Activated CD4-positive, alpha-beta T cell treated with anti-CD3 and anti-CD28 coated beads, Interleukin-2, amount 10 ng/mL, durations not matched to agents 24 days and 14 days (primary cell): Measurements from ENCODE around the gene MEGF6. TPM values are rescaled to one million over a fixed set of nuclear protein-coding genes. Genes with fewer than 3 reads are reported as not detected.

Experiments
- DNase-seq: peaks from one replicate; pipeline ENCODE4 v3.0.0; 2022
- H3K27ac Mint-ChIP-seq: one replicate; pipeline ENCODE4 v1.8.0; 2022; ENCODE audit warnings: mild to moderate bottlenecking, mixed read lengths
- H3K27me3 Mint-ChIP-seq: one replicate; pipeline ENCODE4 v1.8.0; 2022; ENCODE audit warnings: mixed read lengths
- H3K36me3 Mint-ChIP-seq: one replicate; pipeline ENCODE4 v1.8.0; 2022; ENCODE audit warnings: low read depth, mild to moderate bottlenecking, mixed read lengths
- H3K4me1 Mint-ChIP-seq: one replicate; pipeline ENCODE4 v1.8.0; 2021; ENCODE audit warnings: mixed read lengths
- H3K4me3 Mint-ChIP-seq: one replicate; pipeline ENCODE4 v1.8.0; 2022; ENCODE audit warnings: mild to moderate bottlenecking, moderate library complexity, mixed read lengths
- H3K9me3 Mint-ChIP-seq: one replicate; pipeline ENCODE4 v1.8.0; 2021; ENCODE audit warnings: mixed read lengths
- intact Hi-C: fragments of 100-400 bp; cut with micrococcal nuclease; formaldehyde crosslinking; loops from one replicate; pipeline ENCODE4 v1.15.1; 2023
- total RNA-seq: library from RNA; stranded (reverse); gene quantifications from 2 replicates; pipeline ENCODE4 v1.2.3, GENCODE V29; 2022

The MEGF6 gene, protein sequence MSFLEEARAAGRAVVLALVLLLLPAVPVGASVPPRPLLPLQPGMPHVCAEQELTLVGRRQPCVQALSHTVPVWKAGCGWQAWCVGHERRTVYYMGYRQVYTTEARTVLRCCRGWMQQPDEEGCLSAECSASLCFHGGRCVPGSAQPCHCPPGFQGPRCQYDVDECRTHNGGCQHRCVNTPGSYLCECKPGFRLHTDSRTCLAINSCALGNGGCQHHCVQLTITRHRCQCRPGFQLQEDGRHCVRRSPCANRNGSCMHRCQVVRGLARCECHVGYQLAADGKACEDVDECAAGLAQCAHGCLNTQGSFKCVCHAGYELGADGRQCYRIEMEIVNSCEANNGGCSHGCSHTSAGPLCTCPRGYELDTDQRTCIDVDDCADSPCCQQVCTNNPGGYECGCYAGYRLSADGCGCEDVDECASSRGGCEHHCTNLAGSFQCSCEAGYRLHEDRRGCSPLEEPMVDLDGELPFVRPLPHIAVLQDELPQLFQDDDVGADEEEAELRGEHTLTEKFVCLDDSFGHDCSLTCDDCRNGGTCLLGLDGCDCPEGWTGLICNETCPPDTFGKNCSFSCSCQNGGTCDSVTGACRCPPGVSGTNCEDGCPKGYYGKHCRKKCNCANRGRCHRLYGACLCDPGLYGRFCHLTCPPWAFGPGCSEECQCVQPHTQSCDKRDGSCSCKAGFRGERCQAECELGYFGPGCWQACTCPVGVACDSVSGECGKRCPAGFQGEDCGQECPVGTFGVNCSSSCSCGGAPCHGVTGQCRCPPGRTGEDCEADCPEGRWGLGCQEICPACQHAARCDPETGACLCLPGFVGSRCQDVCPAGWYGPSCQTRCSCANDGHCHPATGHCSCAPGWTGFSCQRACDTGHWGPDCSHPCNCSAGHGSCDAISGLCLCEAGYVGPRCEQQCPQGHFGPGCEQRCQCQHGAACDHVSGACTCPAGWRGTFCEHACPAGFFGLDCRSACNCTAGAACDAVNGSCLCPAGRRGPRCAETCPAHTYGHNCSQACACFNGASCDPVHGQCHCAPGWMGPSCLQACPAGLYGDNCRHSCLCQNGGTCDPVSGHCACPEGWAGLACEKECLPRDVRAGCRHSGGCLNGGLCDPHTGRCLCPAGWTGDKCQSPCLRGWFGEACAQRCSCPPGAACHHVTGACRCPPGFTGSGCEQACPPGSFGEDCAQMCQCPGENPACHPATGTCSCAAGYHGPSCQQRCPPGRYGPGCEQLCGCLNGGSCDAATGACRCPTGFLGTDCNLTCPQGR (N-terminal part only)
- total RNA-seq = 1.7 and 2.1 TPM in 2 replicates

DNA sequence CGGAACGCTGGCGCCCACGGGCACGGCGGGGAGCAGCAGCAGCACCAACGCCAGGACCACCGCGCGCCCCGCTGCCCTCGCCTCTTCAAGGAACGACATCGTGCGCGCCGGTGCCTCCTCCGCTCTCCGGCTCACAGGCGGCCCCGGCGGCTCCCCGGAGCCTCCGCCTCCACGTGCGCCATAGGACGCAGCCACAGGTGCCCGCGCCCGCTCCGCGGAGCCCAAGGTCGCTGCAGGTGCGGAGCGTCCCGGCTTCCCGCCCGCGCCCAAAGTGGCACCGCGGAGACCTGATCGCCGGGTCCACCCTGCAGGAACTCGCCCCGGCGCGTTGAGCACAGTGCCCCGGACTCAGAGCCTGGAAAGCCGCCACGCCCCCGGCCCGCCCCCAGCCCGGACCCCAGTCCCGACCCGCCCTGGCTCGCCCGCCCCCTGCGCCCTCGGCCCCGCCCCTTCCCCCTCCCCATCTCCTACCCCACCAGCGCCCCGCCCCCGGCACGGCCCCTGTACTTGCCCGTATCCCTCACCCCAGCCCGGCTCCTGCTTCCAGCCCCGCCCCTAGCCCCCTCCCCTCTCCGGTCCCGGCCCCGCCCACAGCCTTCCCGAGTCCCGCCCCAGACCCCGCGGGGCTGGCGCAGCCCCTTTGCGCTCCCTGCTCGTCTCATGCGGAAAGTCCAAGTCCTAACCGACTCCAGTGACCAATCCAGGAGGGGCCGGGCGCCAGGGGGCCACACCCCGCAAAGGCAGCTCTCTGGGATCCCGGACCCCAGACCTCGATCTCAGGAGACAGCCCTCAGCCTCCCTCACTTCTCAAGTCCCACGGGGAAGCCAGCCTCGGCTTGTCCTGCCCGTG lies at the start of gene MEGF6:
TSS of gene MEGF6 (minus strand) at position 339 of the 850 bp plus-strand sequence. CDS start at position 99, 240 bp downstream.
- Mint-ChIP-seq H3K36me3 (no peaks in the 10 kb centered on the region), H3K9me3 (no peaks in the 10 kb centered on the region), H3K4me3 (peak within 1 kb of the TSS; percentile 71), H3K27ac (no peak within 1 kb of the TSS), H3K4me1 (no peaks in the 10 kb centered on the region), H3K27me3 (peaks cover 20% of the 10 kb centered on the region)
- DNase-seq = peak; percentile 67
- intact Hi-C loops = no loop called here

DNA sequence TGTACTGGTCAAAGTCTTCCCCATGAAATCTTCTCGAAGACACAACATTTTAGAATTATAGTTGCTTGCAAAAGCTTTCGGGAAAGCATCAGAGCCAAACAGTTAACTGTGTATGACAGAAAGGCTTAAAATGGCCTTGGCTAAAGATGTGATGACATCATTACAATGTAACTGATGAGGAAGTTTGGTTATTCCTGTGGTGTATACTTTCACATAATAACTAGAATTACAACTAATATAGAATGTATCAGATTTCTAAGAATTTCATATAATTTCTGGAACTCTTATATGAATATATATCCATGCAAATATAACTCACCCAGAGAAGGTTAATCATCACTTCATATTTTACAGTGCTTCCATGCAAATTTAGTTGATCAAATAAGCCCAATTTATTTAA lies 49.4 kb upstream of the MEGF6 start:
- intact Hi-C loops = no loop called here
- Mint-ChIP-seq H3K4me3 (no peak overlapping the region), H3K27me3 (peaks cover 14% of the 10 kb centered on the region), H3K27ac (no peak overlapping the region), H3K9me3 (no peaks in the 10 kb centered on the region), H3K36me3 (no peaks in the 10 kb centered on the region), H3K4me1 (no peaks in the 10 kb centered on the region)
- DNase-seq = no peak

DNA sequence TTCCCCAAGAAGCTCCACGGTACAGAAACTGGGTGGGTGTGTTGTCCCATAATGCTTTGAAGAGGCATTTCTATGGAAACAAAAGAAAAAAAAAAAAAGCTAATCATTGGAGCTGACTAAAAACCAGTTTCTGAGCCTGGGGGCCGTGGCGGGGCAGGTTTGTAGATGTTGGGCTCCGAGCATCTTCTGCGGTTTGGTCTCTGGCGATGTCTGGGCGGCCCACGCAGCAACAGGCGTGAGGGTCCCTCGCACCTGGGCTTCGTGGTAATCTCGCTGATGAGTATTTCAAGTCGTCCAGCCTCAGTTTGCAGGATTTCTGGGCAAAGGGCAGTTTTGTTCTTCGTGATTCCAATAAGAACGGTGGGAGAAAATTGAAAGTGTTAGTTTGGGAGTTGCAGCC lies 47.8 kb upstream of the MEGF6 start:
- Mint-ChIP-seq H3K4me1 (no peaks in the 10 kb centered on the region), H3K9me3 (no peaks in the 10 kb centered on the region), H3K36me3 (no peaks in the 10 kb centered on the region), H3K27me3 (peaks cover 30% of the 10 kb centered on the region), H3K4me3 (no peak overlapping the region), H3K27ac (no peak overlapping the region)
- intact Hi-C loops = loop anchor here (10.0 kb wide), 1 partner anchor 66 kb away; no protein-coding TSS in a partner anchor
- DNase-seq = no peak

DNA sequence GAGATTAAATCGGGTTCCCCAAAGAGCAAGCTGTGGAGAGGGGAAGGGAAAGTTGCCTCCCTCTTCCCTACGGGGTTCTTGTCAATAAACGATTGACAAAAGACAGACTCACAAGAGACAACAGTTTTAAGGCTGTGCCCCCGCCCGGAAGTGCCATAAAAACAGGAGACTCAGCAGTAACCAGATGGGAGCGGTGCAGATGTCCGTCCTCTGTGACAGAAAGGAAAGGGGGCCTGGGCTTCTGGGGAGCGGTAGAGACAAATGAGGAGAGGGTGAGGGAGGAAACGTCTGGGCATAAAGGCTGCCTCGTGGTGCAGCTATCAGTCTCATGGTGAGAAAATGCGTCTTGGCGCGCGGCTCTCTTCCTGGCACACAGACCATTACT lies 46.9 kb upstream of the MEGF6 start:
- Mint-ChIP-seq H3K4me1 (no peaks in the 10 kb centered on the region), H3K27me3 (peaks cover 39% of the 10 kb centered on the region), H3K27ac (no peak overlapping the region), H3K36me3 (no peaks in the 10 kb centered on the region), H3K4me3 (no peak overlapping the region), H3K9me3 (no peaks in the 10 kb centered on the region)
- DNase-seq = no peak
- intact Hi-C loops = loop anchor here (10.0 kb wide), 1 partner anchor 67 kb away; no protein-coding TSS in a partner anchor

DNA sequence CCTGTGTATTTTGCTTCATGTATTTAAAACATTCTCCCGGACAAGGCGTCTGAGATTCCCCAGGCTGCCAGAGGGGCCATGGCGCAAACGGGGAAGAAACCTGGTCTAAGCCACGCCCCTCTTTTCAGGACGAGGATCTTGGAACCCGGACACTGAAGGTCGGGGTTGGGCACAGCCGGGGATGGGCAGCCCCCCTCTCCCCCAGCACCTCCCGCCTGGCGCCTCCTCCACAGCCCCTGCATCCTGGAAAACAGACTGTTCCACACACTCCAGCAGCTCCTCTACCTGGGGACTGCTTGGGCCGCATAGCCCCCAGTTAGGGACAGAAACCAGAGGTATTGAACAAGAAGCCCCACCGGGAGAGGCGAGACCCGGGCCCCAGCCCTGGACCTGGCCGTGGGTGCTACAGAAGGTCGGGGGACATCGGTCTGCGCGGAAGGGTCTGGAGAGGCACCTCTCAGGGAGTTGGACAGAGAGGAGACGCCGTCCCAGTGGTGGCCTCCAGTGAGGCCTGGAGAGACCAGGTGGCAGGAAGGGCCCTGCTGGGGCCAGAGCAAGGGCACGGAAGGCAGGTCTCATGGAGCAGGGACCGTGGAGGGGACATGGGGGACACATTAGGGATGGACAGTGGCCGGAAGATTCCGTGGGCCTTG lies 46.4 kb upstream of the MEGF6 start:
- Mint-ChIP-seq H3K4me1 (no peaks in the 10 kb centered on the region), H3K27ac (no peak overlapping the region), H3K27me3 (peaks cover 41% of the 10 kb centered on the region), H3K4me3 (no peak overlapping the region), H3K36me3 (no peaks in the 10 kb centered on the region), H3K9me3 (no peaks in the 10 kb centered on the region)
- DNase-seq = no peak
- intact Hi-C loops = loop anchor here (10.0 kb wide), 1 partner anchor 67 kb away; no protein-coding TSS in a partner anchor

DNA sequence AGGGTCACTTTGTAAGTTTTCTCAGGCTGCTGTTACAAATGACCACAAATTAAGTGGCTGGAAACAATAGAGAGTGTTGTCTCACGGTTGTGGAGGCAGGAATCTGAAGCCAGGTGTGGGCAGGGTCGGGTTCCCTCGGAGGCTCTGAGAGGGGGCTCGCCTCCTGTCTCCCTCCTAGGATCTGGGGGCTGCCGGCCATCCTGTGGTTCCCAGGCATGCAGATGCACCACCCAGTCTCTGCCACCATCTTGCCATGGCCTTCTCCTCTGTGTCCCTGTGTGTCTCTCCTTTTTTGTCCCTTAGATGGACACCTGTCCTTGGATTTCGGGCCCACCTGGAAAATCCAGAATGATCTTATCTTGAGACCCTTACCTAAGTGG lies 45.8 kb upstream of the MEGF6 start:
- H3K4me3 Mint-ChIP-seq = no peak overlapping the region
- H3K9me3 Mint-ChIP-seq = no peaks in the 10 kb centered on the region
- DNase-seq = no peak
- no peak overlapping the region for H3K27ac Mint-ChIP-seq
- peaks cover 41% of the 10 kb centered on the region for H3K27me3 Mint-ChIP-seq
- no peaks in the 10 kb centered on the region for H3K36me3 Mint-ChIP-seq
- H3K4me1 Mint-ChIP-seq = no peaks in the 10 kb centered on the region
- intact Hi-C loops = loop anchor here (10.0 kb wide), 1 partner anchor 68 kb away; no protein-coding TSS in a partner anchor

DNA sequence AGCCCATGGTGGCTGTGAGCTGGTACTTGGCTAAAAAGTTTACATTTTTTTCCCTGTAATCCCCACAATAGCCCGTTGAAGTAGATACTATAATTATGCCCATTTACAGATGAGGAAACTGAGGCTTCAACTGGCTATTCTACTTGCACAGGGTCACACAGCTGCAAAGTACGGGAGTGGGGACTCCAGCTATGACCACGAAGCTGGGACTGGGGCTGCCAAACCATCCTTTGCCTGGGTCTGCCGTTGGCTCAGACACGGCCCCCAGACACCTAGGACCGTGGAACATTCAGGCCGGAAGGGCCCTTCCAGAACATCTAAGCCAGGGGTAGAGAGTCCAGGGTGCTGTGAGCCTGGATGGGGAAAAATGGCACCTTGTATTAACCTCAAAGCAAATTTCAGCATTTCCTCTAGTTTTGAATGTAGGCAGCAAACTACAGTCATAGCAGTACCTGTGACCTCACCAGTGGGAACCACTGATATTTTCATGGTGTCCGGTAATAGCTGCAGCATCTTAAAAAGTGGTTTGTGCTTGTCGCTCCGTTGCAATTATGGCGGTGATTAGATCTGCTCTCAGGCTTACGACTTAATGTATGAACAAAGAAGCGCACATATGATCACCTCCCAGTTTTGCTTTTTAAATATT lies 45.3 kb upstream of the MEGF6 start:
- Mint-ChIP-seq H3K4me1 (no peaks in the 10 kb centered on the region), H3K9me3 (no peaks in the 10 kb centered on the region), H3K27ac (no peak overlapping the region), H3K36me3 (no peaks in the 10 kb centered on the region), H3K27me3 (peaks cover 41% of the 10 kb centered on the region), H3K4me3 (no peak overlapping the region)
- intact Hi-C loops = loop anchor here (10.0 kb wide), 1 partner anchor 68 kb away; no protein-coding TSS in a partner anchor
- no peak for DNase-seq

DNA sequence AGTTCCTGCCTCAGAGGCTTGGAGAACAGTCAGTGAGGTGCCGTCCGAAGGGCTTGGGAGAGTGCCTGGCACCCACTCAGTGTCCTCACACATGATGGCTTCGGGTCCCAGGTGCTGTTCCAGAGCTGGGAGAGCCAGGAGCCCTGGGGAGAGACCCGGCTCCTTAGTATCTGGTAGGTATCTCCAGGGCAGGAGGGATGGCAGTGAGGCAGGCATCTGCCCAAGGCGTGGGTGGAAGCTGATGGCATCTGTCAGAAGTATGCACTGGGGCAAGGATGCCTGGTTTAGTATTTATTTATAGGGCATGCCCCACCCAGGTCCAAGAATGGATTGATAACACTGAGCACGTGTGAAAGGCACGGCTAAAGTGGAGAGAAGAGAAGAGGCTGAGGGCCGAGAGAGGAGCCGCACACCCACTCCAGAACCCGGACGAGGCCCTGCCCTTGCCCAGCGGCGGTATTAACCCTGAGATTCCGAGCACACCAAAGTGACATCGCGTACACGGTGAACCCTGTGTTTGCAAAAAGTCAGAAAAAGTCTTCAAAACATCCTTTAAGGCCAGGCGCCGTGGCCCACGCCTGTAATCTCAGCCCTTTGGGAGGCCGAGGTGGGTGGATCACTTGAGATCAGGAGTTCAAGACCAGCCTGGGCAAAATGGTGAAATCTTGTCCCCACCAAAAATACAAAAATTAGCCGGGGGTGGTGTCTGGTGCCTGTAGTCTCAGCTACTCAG lies 43.4 kb upstream of the MEGF6 start:
- intact Hi-C loops = loop anchor here (10.0 kb wide), 1 partner anchor 70 kb away; no protein-coding TSS in a partner anchor
- Mint-ChIP-seq H3K36me3 (peaks cover 2% of the 10 kb centered on the region), H3K27me3 (peaks cover 46% of the 10 kb centered on the region), H3K4me1 (peaks cover 4% of the 10 kb centered on the region), H3K9me3 (no peaks in the 10 kb centered on the region), H3K4me3 (no peak overlapping the region), H3K27ac (no peak overlapping the region)
- no peak for DNase-seq

DNA sequence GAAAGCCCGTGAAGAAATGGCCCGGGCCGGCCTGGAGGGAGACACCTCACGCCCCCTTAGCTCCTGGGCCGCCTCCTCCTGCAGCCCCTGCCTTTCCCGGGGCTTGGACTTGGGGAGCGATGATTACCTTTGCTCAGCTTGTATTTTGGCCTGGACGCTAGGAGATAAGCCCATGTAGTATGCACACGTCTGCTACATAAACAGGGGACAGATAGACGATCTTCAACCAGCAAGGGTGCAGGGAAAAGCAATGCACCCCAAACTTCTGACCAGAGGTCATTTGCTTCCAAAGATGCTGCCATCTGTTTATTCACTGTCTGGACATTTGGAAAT lies 41.9 kb upstream of the MEGF6 start:
- no peaks in the 10 kb centered on the region for H3K9me3 Mint-ChIP-seq
- H3K27ac Mint-ChIP-seq = no peak overlapping the region
- H3K27me3 Mint-ChIP-seq = peaks cover 44% of the 10 kb centered on the region
- peaks cover 14% of the 10 kb centered on the region for H3K4me1 Mint-ChIP-seq
- H3K36me3 Mint-ChIP-seq = peaks cover 2% of the 10 kb centered on the region
- peak overlapping the region; percentile 53 for H3K4me3 Mint-ChIP-seq
- DNase-seq = no peak
- intact Hi-C loops = loop anchor here (10.0 kb wide), 1 partner anchor 72 kb away; no protein-coding TSS in a partner anchor

DNA sequence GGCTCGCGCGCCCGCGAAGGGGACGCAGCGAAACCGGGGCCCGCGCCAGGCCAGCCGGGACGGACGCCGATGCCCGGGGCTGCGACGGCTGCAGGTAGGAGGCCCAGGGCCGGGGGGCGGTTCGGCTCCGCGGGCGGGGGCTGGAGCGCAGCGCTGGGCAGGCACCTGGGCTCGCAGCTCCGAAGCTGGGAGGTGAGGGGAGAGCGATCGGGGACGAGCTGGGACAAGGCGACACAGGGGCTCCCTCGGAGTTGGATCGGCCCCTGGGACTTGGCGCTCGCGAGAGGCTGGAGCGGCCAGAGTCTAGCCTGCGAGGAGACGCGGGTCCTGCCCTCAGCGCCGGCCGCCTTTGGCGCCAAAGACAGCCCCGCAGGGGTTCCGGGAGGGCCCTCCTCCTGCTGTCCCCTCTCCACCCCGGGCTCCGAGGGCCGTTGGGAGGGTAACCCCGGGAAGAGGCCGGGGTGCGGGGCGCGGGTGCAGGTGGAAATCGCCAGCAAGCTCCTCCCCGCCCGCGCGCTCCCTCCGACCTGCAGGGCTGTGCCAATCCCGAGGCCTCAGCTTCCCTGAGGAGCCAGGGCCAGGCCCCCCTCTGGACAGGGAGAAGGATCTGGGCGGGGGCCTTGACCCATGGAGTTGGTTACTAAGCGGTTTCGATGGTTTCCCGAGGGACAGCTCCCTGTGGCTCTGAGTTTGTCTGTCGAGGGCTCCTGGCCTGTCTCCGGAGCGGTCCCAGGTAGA lies 41.4 kb upstream of the MEGF6 start:
- no peaks in the 10 kb centered on the region for H3K9me3 Mint-ChIP-seq

DNA sequence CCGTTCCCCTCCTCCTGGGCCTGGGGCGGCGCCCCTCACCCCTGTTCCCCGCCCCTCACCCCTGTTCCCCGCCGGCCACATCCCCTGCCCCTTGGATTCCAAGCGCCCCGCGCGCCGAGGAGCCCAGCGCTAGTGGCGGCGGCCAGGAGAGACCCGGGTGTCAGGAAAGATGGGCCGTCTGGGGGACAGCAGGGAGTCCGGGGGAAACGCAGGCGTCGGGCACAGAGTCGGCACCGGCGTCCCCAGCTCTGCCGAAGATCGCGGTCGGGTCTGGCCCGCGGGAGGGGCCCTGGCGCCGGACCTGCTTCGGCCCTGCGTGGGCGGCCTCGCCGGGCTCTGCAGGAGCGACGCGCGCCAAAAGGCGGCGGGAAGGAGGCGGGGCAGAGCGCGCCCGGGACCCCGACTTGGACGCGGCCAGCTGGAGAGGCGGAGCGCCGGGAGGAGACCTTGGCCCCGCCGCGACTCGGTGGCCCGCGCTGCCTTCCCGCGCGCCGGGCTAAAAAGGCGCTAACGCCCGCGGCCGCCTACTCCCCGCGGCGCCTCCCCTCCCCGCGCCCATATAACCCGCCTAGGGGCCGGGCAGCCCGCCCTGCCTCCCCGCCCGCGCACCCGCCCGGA lies 40.7 kb upstream of the MEGF6 start, which contains the start of gene TP73:
TSS of gene TP73 (plus strand) at position 587 of the 618 bp plus-strand sequence. CDS start 29,850 bp downstream, outside the sequence.
- peaks cover 44% of the 10 kb centered on the region for H3K27me3 Mint-ChIP-seq
- DNase-seq = peak; percentile 71
- peaks cover 4% of the 10 kb centered on the region for H3K36me3 Mint-ChIP-seq
- H3K4me1 Mint-ChIP-seq = peaks cover 20% of the 10 kb centered on the region
- H3K9me3 Mint-ChIP-seq = no peaks in the 10 kb centered on the region
- intact Hi-C loops = loop anchor here (2.0 to 10.0 kb wide), 2 partner anchors 73 to 121 kb away; partner anchors contain the start of gene SMIM1
- H3K4me3 Mint-ChIP-seq = peak within 1 kb of the TSS; percentile 53
- no peak within 1 kb of the TSS for H3K27ac Mint-ChIP-seq

More for the DNA sequence above, 41.4 kb upstream of the MEGF6 start:
- DNase-seq = no peak
- Mint-ChIP-seq H3K36me3 (peaks cover 4% of the 10 kb centered on the region), H3K27ac (no peak overlapping the region), H3K4me3 (peak overlapping the region; percentile 53), H3K27me3 (peaks cover 44% of the 10 kb centered on the region), H3K4me1 (peaks cover 20% of the 10 kb centered on the region)
- intact Hi-C loops = loop anchor here (10.0 kb wide), 1 partner anchor 72 kb away; no protein-coding TSS in a partner anchor
